Measurements from ENCODE around the gene CCP110. TPM values are rescaled to one million over a fixed set of nuclear protein-coding genes. Genes with fewer than 3 reads are reported as not detected.

CCP110 gene
- total and polyA plus RNA-seq, 10 donors: 2.8 to 24.9 (median 14.8) TPM

DNA sequence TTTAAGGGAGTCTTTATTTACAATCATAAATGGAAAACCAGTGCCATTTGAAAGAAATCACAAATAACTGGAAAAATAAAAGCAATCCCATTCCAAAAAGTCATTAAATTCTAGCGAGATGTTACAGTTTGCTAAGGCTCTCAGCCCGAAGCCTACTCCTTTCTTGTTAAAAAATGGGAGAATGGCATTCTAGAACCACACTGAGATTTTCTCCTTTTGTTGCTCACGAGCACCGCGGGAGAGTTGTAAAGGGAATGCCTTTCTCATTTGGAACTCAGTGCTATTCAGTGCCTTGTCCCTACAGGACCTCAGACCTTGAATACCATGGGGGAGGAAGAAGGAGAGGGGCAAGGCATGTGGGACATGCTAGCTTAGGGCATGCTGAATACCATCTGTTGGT is 38.1 kb upstream of the CCP110 start:
- Histone ChIP-seq H3K27me3 (replicated peaks in 1 of 7) (no peaks in the 10 kb centered on the region), H3K4me1 (no peaks in the 10 kb centered on the region), H3K4me3 (no peak overlapping the region), H3K27ac (no peak overlapping the region), H3K9me3 (no peaks in the 10 kb centered on the region), H3K36me3 (no peaks in the 10 kb centered on the region)
- intact Hi-C loops (cut with DNase I; ENCODE audit: low total_unique reads): no loop called here
- TF ChIP-seq POLR2AphosphoS5 (IDR thresholded peaks at IDR 0.05) (no peak), POLR2A (IDR thresholded peaks at IDR 0.05) (no peak)
- TF ChIP-seq, protein P1, sequence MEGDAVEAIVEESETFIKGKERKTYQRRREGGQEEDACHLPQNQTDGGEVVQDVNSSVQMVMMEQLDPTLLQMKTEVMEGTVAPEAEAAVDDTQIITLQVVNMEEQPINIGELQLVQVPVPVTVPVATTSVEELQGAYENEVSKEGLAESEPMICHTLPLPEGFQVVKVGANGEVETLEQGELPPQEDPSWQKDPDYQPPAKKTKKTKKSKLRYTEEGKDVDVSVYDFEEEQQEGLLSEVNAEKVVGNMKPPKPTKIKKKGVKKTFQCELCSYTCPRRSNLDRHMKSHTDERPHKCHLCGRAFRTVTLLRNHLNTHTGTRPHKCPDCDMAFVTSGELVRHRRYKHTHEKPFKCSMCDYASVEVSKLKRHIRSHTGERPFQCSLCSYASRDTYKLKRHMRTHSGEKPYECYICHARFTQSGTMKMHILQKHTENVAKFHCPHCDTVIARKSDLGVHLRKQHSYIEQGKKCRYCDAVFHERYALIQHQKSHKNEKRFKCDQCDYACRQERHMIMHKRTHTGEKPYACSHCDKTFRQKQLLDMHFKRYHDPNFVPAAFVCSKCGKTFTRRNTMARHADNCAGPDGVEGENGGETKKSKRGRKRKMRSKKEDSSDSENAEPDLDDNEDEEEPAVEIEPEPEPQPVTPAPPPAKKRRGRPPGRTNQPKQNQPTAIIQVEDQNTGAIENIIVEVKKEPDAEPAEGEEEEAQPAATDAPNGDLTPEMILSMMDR (IDR thresholded peaks at IDR 0.05 in 8 of 11, conservative IDR thresholded peaks at IDR 0.05 in 3 of 11): no peak
- 88 to 96% (median 92%) methylated on average over 5 of the region's 5 CpGs for WGBS, 5 donors
- no peak for DNase-seq

DNA sequence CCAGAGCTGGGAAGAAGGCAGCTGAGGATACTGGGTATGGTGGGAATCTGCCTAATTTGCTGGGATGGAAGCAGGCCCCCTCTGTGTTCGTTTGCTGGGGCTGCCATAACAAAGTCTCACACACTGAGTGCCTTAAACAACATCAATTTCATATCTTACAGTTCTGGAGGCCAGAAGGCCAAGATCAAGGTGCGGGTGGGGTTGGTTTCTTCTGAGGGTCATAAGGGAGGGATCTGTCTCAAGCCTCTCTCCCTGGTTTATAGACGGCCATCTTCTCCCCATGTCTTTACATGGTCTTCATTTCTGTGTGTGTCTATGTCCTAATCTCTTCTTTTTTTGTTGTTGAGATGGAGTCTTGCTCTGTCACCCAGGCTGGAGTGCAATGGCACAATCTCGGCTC is 37.7 kb upstream of the CCP110 start:
- TF ChIP-seq POLR2AphosphoS5 (IDR thresholded peaks at IDR 0.05) (no peak), POLR2A (IDR thresholded peaks at IDR 0.05) (no peak)
- TF ChIP-seq, protein P1 (IDR thresholded peaks at IDR 0.05 in 8 of 11, conservative IDR thresholded peaks at IDR 0.05 in 3 of 11): no peak
- intact Hi-C loops (cut with DNase I; ENCODE audit: low total_unique reads): no loop called here
- DNase-seq: no peak
- Histone ChIP-seq H3K9me3 (no peaks in the 10 kb centered on the region), H3K27ac (no peak overlapping the region), H3K27me3 (replicated peaks in 1 of 7) (no peaks in the 10 kb centered on the region), H3K4me3 (no peak overlapping the region), H3K4me1 (no peaks in the 10 kb centered on the region), H3K36me3 (no peaks in the 10 kb centered on the region)
- WGBS, 5 donors: 73 to 89% (median 83%) methylated on average over 4 of the region's 4 CpGs

DNA sequence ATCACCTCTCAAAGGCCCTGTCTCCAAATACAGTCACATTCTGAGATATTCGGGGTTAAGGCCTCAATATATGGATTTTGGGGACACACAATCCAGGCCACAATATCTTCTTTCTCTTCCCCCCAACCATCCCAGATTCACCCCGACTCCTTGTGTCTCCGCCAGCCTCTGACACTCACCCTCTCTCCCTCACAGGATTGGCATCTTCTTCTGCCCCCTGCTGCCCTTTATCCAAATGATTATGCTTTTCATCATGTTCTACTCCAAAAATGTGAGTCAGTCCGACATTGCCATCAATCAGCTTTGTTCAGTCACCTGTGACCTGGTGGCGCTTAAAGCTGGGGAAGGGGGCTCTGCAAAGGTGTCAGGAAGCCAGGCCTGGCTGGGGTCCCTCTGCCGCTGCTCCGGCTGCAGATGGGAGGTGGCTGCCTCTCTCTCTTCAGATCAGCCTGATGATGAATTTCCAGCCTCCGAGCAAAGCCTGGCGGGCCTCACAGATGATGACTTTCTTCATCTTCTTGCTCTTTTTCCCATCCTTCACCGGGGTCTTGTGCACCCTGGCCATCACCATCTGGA is 36.9 kb upstream of the CCP110 start:
- WGBS, 5 donors: 82 to 92% (median 91%) methylated on average over 10 of the region's 10 CpGs

DNA sequence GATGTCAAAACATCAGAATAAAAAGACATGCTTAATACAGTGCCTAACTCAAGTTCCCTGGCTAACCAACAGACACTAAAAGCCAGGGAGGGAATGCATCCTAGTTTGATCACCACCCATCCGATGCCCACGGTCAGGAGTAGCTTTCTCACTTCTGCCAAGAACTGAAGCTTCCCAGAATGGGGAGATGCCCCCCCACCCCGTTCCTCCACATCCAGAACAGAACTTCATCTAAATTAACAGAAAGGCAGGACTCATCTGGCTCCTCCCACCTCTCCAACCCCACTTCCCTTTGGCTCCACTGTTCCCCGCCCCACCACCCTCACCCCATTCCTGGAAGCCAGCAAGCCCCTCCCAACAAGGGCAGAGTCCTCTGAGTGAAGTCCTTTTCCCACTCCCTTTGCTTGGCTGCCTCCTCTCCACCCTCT is 35.5 kb upstream of the CCP110 start:
- DNase-seq: no peak
- 50 to 78% (median 64%) methylated on average over 4 of the region's 4 CpGs for WGBS, 5 donors
- Histone ChIP-seq H3K27ac (no peak overlapping the region), H3K27me3 (replicated peaks in 1 of 7) (no peaks in the 10 kb centered on the region), H3K4me1 (peaks cover 0 to 2% (median 0%) of the 10 kb centered on the region in 6 donors), H3K36me3 (no peaks in the 10 kb centered on the region), H3K9me3 (no peaks in the 10 kb centered on the region), H3K4me3 (no peak overlapping the region)
- intact Hi-C loops (cut with DNase I; ENCODE audit: low total_unique reads): no loop called here
- TF ChIP-seq POLR2A (IDR thresholded peaks at IDR 0.05) (no peak), POLR2AphosphoS5 (IDR thresholded peaks at IDR 0.05) (no peak)
- TF ChIP-seq, protein P1 (IDR thresholded peaks at IDR 0.05 in 8 of 11, conservative IDR thresholded peaks at IDR 0.05 in 3 of 11): no peak

More for the DNA sequence above, 36.9 kb upstream of the CCP110 start:
- no peak overlapping the region for H3K4me3 ChIP-seq
- no peaks in the 10 kb centered on the region for H3K27me3 ChIP-seq (replicated peaks in 1 of 7)
- TF ChIP-seq POLR2A (IDR thresholded peaks at IDR 0.05): no peak
- TF ChIP-seq, protein P1 (IDR thresholded peaks at IDR 0.05 in 8 of 11, conservative IDR thresholded peaks at IDR 0.05 in 3 of 11): no peak
- no peak for TF ChIP-seq POLR2AphosphoS5 (IDR thresholded peaks at IDR 0.05)
- no peaks in the 10 kb centered on the region for H3K9me3 ChIP-seq
- H3K27ac ChIP-seq: no peak overlapping the region
- intact Hi-C loops (cut with DNase I; ENCODE audit: low total_unique reads): no loop called here
- DNase-seq: no peak
- H3K4me1 ChIP-seq: no peaks in the 10 kb centered on the region
- no peaks in the 10 kb centered on the region for H3K36me3 ChIP-seq
